GM19467 (cell line): ENCODE results near the gene PRSS2.
"Not testable (repeated sequence)": the region's sequence is repeated elsewhere in the genome, so short reads cannot be mapped to it uniquely, and the experiment has no call there.

Experiments
- ATAC-seq: cut with Tn5 transposase; IDR thresholded peaks from one replicate; pipeline ENCODE4 v1.9.1; 2021; ENCODE audit warnings: mild to moderate bottlenecking, moderate library complexity; ENCODE audit not compliant: unreplicated experiment

Gene PRSS2

GRCh38 chr7:142758312-142758711 lies 12.5 kb upstream of the PRSS2 start:
- ATAC-seq: not testable (repeated sequence)

GRCh38 chr7:142759433-142759832 lies 11.3 kb upstream of the PRSS2 start:
- no peak for ATAC-seq

DNA sequence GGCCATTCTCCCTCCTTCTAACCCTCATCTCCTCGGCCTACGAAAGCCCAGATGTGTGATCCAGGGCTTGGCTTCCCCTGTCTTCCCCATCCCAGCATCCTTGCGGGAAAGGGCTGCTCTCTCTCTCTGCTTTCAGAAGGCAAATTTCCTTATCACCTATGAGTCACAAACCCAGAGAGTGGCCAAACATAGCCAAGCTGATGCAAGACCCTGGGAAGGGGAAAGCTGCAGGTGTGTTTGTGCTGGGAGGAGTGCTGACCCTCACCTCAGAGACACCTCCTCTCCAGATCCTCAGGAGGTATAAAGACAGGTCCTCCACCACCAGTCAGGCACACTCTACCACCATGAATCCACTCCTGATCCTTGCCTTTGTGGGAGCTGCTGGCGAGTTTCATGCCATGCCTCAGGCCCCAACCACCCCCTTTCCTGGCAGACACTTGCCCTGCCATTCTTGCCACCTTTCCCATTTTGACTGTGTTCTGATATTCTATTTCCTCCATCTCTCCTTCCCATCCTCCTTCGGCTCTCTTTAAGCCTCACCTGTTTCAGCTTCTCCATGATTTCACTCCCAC lies 10.6 kb upstream of the PRSS2 start:
- no peak for ATAC-seq

GRCh38 chr7:142761606-142762005 lies 9.2 kb upstream of the PRSS2 start:
- ATAC-seq: not testable (repeated sequence)

DNA sequence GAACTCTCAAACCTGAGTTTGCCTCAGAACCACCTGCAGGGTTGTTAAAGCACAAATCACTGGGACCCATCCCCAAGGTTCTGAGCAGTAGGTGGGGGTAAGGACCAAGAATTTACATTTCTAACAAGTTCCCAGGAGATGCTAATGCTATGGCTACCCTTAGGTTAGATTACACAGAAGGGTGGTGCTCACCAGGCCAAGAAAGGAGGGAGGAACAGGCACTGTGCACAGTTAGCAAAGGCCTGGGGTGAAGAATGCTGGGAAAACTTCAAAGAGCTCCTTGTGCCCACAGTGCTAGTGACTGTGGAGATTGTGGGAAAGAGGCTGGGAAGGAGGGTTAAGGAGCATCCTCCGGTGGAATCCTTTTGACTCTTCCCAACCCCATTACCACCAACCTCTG lies 8.7 kb upstream of the PRSS2 start:
- ATAC-seq: no peak

DNA sequence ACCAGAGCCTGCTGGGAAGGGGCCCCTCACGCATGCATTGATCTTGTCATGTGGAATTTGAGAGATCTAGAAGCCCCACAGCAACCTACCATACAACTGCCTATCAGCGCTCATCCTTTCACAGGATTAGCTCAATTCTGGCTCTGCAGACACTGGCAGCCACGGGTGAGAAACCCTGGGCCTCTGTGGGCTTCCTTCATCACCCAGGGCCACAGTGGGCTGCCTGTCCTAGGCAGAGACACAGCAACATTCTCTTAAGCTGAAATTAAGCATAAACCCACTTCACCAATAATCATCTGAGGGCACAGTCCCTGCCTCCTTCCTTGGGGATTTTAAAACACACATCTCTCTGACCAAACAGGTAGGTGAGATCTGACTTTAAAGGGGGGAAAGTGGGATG lies 3.3 kb upstream of the PRSS2 start:
- ATAC-seq: no peak

GRCh38 chr7:142767861-142768260 lies 2.9 kb upstream of the PRSS2 start:
- no peak for ATAC-seq

DNA sequence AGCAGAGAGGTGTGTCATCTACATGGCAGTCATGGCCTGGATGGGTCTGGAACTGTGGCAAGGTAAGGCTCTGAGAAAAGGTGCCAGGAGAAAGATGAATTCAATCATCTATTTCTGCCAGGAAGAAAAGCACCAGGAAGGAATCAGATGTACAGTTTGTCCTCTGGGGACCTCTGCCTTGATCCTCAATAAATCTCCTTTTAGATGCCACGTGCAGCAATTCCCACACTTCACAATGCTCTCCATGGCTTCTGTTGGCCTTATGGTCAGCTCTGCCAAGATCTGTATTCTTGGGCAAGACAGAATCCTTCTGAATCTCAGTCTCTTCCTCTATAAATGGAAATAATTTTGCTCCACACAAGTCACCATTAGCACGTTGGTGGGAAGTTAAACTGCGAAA lies 1.9 kb upstream of the PRSS2 start:
- ATAC-seq: not testable (repeated sequence)

GRCh38 chr7:142771353-142771723 lies 568 bp downstream of the PRSS2 start:
- peak; percentile 65 for ATAC-seq

GRCh38 chr7:142772051-142772450 lies 1.3 kb downstream of the PRSS2 start:
- ATAC-seq: no peak

- ATAC-seq: no peak
Observed at GRCh38 chr7:142772673-142773072, 1.9 kb downstream of the PRSS2 start.

DNA sequence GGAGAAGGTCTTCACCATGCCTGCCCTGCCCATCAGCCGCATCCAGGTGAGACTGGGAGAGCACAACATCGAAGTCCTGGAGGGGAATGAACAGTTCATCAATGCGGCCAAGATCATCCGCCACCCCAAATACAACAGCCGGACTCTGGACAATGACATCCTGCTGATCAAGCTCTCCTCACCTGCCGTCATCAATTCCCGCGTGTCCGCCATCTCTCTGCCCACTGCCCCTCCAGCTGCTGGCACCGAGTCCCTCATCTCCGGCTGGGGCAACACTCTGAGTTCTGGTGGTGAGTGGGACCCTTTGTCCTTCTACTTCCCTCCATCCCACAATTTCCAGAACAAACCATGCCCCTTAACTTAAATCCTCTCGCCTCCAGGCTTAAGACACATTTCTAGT lies 2.5 kb downstream of the PRSS2 start:
- no peak for ATAC-seq

GRCh38 chr7:142773937-142774744 lies 3.4 kb downstream of the PRSS2 start:
- no peak for ATAC-seq

DNA sequence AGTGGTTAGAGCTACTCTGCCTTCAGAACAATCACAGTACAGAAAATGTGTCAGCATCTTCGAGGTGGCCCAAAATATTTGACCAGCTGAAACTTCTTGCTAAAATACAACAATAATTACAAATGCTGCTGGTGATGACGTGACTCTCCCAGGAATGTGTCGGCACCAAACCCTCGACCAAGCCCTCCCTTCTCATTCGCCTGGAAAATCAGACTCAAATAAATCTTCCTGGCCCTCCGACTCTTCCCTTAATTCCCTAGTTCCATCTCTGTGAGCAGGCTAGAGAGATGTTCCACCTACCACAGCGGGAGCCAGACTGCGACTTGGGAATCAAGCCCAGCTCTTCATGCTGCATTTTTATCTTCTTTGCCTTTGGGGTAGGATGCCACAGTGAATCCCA lies 4.1 kb downstream of the PRSS2 start:
- ATAC-seq: no peak

DNA sequence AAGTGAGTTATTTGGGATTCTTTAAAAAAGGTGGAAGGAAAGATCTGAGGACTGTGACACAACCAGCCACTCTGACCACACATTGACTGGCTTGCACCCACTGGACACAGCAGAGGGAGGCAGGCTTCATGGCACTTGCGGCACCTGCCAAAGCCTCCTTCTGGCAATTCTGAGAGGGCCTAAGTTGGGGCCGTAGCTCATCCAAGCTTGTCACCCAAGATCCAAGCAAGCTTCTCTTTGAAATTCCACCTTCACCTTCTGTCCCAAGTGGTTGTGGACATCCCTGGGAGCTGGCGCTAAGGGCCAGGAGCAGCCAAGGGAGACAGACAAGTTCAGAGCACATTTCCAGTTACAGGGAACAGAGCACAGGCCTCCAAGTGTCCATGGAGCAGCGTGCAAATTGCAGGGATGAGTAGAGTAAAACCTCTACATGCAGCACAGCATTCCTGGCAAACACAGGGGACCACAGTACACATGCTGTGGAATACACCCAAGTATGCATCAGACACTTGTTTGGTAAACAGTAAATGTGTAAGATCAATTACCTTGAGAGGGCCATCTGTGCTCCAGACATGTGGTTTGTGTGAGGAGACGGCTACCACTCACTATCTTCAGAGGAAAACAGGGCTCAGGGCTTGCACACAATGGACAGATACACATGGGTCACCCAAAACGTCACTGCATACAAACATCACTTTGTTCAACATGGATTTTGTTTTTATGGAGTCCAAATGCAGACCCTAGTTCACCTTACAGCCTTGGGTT lies 4.8 kb downstream of the PRSS2 start:
- not testable (repeated sequence) for ATAC-seq

GRCh38 chr7:142776206-142776844 lies 5.6 kb downstream of the PRSS2 start:
- no peak for ATAC-seq

DNA sequence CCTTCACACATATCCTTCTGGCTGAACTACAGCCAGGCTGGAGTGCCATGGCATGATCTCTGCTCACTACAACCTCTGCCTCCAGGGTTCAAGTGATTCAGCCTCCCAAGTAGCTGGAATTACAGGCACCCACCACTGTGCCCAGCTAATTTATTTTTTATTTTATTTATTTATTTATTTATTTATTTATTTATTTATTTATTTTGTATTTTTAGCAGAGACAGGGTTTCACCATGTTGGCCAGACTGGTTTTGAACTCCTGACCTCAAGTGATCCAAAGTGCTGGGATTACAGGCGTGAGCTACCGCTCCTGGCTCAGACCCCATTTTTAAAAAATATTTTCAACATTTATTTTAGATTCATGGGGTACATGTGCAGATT lies 6.1 kb downstream of the PRSS2 start:
- not testable (repeated sequence) for ATAC-seq

GRCh38 chr7:142777318-142777717 lies 6.5 kb downstream of the PRSS2 start:
- ATAC-seq: no peak

- ATAC-seq: peak; percentile 94
Observed at GRCh38 chr7:142782922-142783900, 12.4 kb downstream of the PRSS2 start.

GRCh38 chr7:142784096-142784495 lies 13.3 kb downstream of the PRSS2 start:
- no peak for ATAC-seq
